Testis (tissue), 2 donors: Measurements from ENCODE around the gene MED16.

Experiments
- POLR2A ChIP-seq: fragments of 450-650 bp; IDR thresholded peaks from one replicate; pipeline ENCODE4 v1.6.1; 2017; ENCODE audit warnings: antibody characterized with exemption, mild to moderate bottlenecking, moderate library complexity
- TF ChIP-seq, protein P1 (sequence below), 3 experiments: fragments of 450-650 bp in 2 of 3; fragments of 200-600 bp in 1 of 3; sonication (generic) in 1 of 3; IDR thresholded peaks; one replicate each; pipeline ENCODE4 v1.5.1; 2016 to 2019; ENCODE audit warnings: antibody characterized with exemption in 3 of 3, mild to moderate bottlenecking in 2 of 3, moderate library complexity in 1 of 3

DNA sequence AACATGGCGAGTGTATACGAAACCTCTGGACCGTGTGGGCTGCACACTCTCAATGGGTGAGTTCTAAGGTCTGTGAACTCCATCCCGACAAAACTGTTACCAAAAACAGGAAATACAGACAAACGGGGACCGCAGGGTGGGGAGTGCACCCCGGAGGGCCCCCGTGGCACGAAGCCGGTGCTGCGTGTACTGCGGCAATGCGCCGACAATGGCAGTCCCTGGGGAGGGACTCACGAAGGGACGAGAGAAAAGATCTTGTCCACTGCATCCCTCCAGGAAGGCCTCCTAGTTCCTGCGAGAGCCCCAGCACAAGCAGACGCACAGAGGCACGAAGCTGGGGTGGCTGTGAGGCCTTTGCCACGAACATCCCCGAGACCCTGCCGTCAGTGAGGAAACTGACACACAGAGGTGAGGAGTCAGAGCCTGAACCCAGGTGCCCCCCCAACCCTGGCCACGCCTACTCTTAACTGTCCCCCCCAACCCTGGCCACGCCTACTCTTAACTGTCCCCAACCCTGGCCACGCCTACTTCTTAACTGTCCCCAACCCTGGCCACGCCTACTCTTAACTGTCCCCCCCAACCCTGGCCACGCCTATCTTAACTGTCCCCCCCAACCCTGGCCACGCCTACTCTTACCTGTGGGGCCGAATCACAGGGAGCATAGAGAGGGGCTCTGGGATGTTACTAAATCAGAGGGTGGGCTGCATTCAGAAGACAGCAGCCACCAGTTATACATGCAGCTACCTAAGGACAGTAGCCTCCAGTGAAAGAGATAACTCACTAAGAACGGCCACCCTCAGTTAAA lies 4.2 kb downstream of the MED16 start:
- TF ChIP-seq, protein P1, sequence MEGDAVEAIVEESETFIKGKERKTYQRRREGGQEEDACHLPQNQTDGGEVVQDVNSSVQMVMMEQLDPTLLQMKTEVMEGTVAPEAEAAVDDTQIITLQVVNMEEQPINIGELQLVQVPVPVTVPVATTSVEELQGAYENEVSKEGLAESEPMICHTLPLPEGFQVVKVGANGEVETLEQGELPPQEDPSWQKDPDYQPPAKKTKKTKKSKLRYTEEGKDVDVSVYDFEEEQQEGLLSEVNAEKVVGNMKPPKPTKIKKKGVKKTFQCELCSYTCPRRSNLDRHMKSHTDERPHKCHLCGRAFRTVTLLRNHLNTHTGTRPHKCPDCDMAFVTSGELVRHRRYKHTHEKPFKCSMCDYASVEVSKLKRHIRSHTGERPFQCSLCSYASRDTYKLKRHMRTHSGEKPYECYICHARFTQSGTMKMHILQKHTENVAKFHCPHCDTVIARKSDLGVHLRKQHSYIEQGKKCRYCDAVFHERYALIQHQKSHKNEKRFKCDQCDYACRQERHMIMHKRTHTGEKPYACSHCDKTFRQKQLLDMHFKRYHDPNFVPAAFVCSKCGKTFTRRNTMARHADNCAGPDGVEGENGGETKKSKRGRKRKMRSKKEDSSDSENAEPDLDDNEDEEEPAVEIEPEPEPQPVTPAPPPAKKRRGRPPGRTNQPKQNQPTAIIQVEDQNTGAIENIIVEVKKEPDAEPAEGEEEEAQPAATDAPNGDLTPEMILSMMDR (IDR thresholded peaks at IDR 0.05) = no peak
- no peak for TF ChIP-seq POLR2A
